ENCODE results near the gene SNAI3.

Gene SNAI3

GRCh38 chr16:88665148-88665547, 21.2 kb downstream of the SNAI3 start:
- DNase-seq, result no peak

- peak; percentile 98 for DNase-seq
These were observed 23.3 kb downstream of the SNAI3 start, which contains the start of gene MVD for GRCh38 chr16:88662843-88663606. MVD (minus strand) TSS chr16:88663091; CDS start chr16:88663080, 11 bp downstream.

- no peak for DNase-seq
These were observed 24.0 kb downstream of the SNAI3 start for GRCh38 chr16:88662222-88662842.

GRCh38 chr16:88661468-88661867, 24.8 kb downstream of the SNAI3 start:
- no peak for DNase-seq

- no peak for DNase-seq
These were observed 27.1 kb downstream of the SNAI3 start for GRCh38 chr16:88659160-88659559.

GRCh38 chr16:88658714-88659113, 27.6 kb downstream of the SNAI3 start:
- no peak for DNase-seq

GRCh38 chr16:88657371-88657770, 28.9 kb downstream of the SNAI3 start:
- DNase-seq, result no peak

- no peak for DNase-seq
These were observed 29.9 kb downstream of the SNAI3 start for GRCh38 chr16:88656291-88656980.

- no peak for DNase-seq
These were observed 30.5 kb downstream of the SNAI3 start for GRCh38 chr16:88655733-88656281.

- no peak for DNase-seq
These were observed 31.1 kb downstream of the SNAI3 start for GRCh38 chr16:88655053-88655732.

- DNase-seq, result no peak
These were observed 31.8 kb downstream of the SNAI3 start for GRCh38 chr16:88654363-88655052.

- no peak for DNase-seq
These were observed 32.5 kb downstream of the SNAI3 start for GRCh38 chr16:88653596-88654362.

- DNase-seq, result no peak
These were observed 33.2 kb downstream of the SNAI3 start for GRCh38 chr16:88653101-88653500.

- DNase-seq, result no peak
These were observed 33.6 kb downstream of the SNAI3 start for GRCh38 chr16:88652762-88653063.

GRCh38 chr16:88651989-88652761, 34.1 kb downstream of the SNAI3 start:
- no peak for DNase-seq

- DNase-seq, result peak; percentile 57
These were observed 34.9 kb downstream of the SNAI3 start for GRCh38 chr16:88651276-88651988.

- DNase-seq, result peak; percentile 76
These were observed 35.5 kb downstream of the SNAI3 start, which contains the start of gene CYBA for GRCh38 chr16:88650749-88651275. CYBA (minus strand) TSS chr16:88651053; CDS start chr16:88651013, 40 bp downstream.

- no peak for DNase-seq
These were observed 36.2 kb downstream of the SNAI3 start for GRCh38 chr16:88649924-88650748.

All from right hindlimb (tissue), 1 donor.